Erythroblast (primary cell): ENCODE data around the gene NFS1.

Source experiments
- GATA1 ChIP-seq: IDR thresholded peaks from 2 replicates; pipeline ENCODE4 v1.6.1; 2011; ENCODE audit warnings: low read depth, mild to moderate bottlenecking, control low read depth, low read length, moderate library complexity
- POLR2A ChIP-seq: IDR thresholded peaks from 2 replicates; pipeline ENCODE4 v1.6.1; 2011; ENCODE audit warnings: mild to moderate bottlenecking, low read length

- TF ChIP-seq POLR2A (no peak), GATA1 (no peak)
Observed at GRCh38 chr20:35690265-35690664, 8.9 kb downstream of the NFS1 start.
